ENCODE measurements around the gene RBPMS2.
"Not testable (repeated sequence)": the region's sequence is repeated elsewhere in the genome, so short reads cannot be mapped to it uniquely, and the experiment has no call there.

DNA sequence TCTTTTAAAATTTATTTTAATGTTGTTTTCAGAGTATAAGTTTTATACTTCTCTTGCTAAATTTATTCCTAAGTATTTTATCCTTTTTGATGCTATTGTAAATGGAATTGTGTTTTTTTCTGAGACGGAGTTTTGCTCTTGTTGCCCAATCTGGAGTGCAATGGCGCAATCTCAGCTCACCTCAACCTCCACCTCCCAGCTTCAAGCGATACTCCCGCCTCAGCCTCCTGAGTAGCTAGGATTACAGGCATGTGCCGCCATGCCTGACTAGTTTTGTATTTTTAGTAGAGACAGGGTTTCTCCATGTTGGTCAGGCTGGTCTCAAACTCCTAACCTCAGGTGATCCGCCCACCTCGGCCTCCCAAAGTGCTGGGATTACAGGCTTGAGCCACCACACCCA lies 19.9 kb upstream of the RBPMS2 start:
- TF ChIP-seq, protein P1, sequence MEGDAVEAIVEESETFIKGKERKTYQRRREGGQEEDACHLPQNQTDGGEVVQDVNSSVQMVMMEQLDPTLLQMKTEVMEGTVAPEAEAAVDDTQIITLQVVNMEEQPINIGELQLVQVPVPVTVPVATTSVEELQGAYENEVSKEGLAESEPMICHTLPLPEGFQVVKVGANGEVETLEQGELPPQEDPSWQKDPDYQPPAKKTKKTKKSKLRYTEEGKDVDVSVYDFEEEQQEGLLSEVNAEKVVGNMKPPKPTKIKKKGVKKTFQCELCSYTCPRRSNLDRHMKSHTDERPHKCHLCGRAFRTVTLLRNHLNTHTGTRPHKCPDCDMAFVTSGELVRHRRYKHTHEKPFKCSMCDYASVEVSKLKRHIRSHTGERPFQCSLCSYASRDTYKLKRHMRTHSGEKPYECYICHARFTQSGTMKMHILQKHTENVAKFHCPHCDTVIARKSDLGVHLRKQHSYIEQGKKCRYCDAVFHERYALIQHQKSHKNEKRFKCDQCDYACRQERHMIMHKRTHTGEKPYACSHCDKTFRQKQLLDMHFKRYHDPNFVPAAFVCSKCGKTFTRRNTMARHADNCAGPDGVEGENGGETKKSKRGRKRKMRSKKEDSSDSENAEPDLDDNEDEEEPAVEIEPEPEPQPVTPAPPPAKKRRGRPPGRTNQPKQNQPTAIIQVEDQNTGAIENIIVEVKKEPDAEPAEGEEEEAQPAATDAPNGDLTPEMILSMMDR (IDR thresholded peaks at IDR 0.05) = not testable (repeated sequence)
- not testable (repeated sequence) for TF ChIP-seq POLR2A, EP300 (IDR thresholded peaks at IDR 0.05)
